ENCODE data around the gene PXDC1. TPM values are rescaled to one million over a fixed set of nuclear protein-coding genes. Genes with fewer than 3 reads are reported as not detected.

PXDC1 gene
- total RNA-seq, 1 donor from 2014 or later: 231 TPM

GRCh38 chr6:3731700-3732099, 19.8 kb downstream of the PXDC1 start:
- DNase-seq (ENCODE audit: low spot score): peak; percentile 48
- H3K4me1 Mint-ChIP-seq (ENCODE audit: low read depth): peaks cover 94% of the 10 kb centered on the region
- no peaks in the 10 kb centered on the region for H3K27me3 Mint-ChIP-seq (ENCODE audit: low read depth)
- TF ChIP-seq CTCF (IDR thresholded peaks at IDR 0.05): no peak
- peaks cover 4% of the 10 kb centered on the region for H3K9me3 Mint-ChIP-seq (ENCODE audit: low read depth)
- no peak overlapping the region for H3K4me3 Mint-ChIP-seq (ENCODE audit: unreplicated experiment)
- H3K27ac Mint-ChIP-seq (ENCODE audit: unreplicated experiment): peak overlapping the region; percentile 87
- peaks cover 63% of the 10 kb centered on the region for H3K36me3 Mint-ChIP-seq (ENCODE audit: low read depth)

- H3K4me3 Mint-ChIP-seq (ENCODE audit: unreplicated experiment): no peak overlapping the region
- H3K36me3 Mint-ChIP-seq (ENCODE audit: low read depth): peaks cover 50% of the 10 kb centered on the region
- TF ChIP-seq CTCF (IDR thresholded peaks at IDR 0.05): no peak
- peak overlapping the region; percentile 87 for H3K27ac Mint-ChIP-seq (ENCODE audit: unreplicated experiment)
- no peaks in the 10 kb centered on the region for H3K27me3 Mint-ChIP-seq (ENCODE audit: low read depth)
- H3K4me1 Mint-ChIP-seq (ENCODE audit: low read depth): peaks cover 92% of the 10 kb centered on the region
- DNase-seq (ENCODE audit: low spot score): peak; percentile 30
- H3K9me3 Mint-ChIP-seq (ENCODE audit: low read depth): no peaks in the 10 kb centered on the region
Observed at GRCh38 chr6:3729603-3730344, 21.7 kb downstream of the PXDC1 start.

- no peaks in the 10 kb centered on the region for H3K27me3 Mint-ChIP-seq (ENCODE audit: low read depth)
- peaks cover 92% of the 10 kb centered on the region for H3K4me1 Mint-ChIP-seq (ENCODE audit: low read depth)
- H3K9me3 Mint-ChIP-seq (ENCODE audit: low read depth): no peaks in the 10 kb centered on the region
- H3K27ac Mint-ChIP-seq (ENCODE audit: unreplicated experiment): peak overlapping the region; percentile 77
- no peak overlapping the region for H3K4me3 Mint-ChIP-seq (ENCODE audit: unreplicated experiment)
- DNase-seq (ENCODE audit: low spot score): peak; percentile 59
- TF ChIP-seq CTCF (IDR thresholded peaks at IDR 0.05): no peak
- peaks cover 48% of the 10 kb centered on the region for H3K36me3 Mint-ChIP-seq (ENCODE audit: low read depth)
Observed at GRCh38 chr6:3727593-3728108, 23.9 kb downstream of the PXDC1 start.

- Mint-ChIP-seq H3K27ac (ENCODE audit: unreplicated experiment) (peak overlapping the region; percentile 77), H3K4me1 (ENCODE audit: low read depth) (peaks cover 92% of the 10 kb centered on the region), H3K36me3 (ENCODE audit: low read depth) (peaks cover 48% of the 10 kb centered on the region), H3K27me3 (ENCODE audit: low read depth) (no peaks in the 10 kb centered on the region), H3K9me3 (ENCODE audit: low read depth) (no peaks in the 10 kb centered on the region), H3K4me3 (ENCODE audit: unreplicated experiment) (no peak overlapping the region)
- TF ChIP-seq CTCF (IDR thresholded peaks at IDR 0.05): no peak
- peak; percentile 42 for DNase-seq (ENCODE audit: low spot score)
Observed at GRCh38 chr6:3727036-3727435, 24.5 kb downstream of the PXDC1 start.

- no peaks in the 10 kb centered on the region for H3K9me3 Mint-ChIP-seq (ENCODE audit: low read depth)
- H3K4me3 Mint-ChIP-seq (ENCODE audit: unreplicated experiment): no peak overlapping the region
- DNase-seq (ENCODE audit: low spot score): peak; percentile 70
- no peaks in the 10 kb centered on the region for H3K27me3 Mint-ChIP-seq (ENCODE audit: low read depth)
- H3K27ac Mint-ChIP-seq (ENCODE audit: unreplicated experiment): peak overlapping the region; percentile 77
- peaks cover 92% of the 10 kb centered on the region for H3K4me1 Mint-ChIP-seq (ENCODE audit: low read depth)
- peaks cover 52% of the 10 kb centered on the region for H3K36me3 Mint-ChIP-seq (ENCODE audit: low read depth)
- no peak for TF ChIP-seq CTCF (IDR thresholded peaks at IDR 0.05)
Observed at GRCh38 chr6:3726421-3726820, 25.1 kb downstream of the PXDC1 start.

Data from chondrocyte (in vitro differentiated cells).